GM13977 (cell line): Measurements from ENCODE around the gene MTURN.

ENCODE experiments used
- DNase-seq: peaks from one replicate; pipeline ENCODE4 v3.0.0; 2012; ENCODE audit warnings: low spot score
- CTCF ChIP-seq: IDR thresholded peaks from 2 replicates; pipeline ENCODE4 v1.5.1; 2012; ENCODE audit warnings: mild to moderate bottlenecking, control low read depth; ENCODE audit not compliant: insufficient read depth; ENCODE audit errors: extremely low read depth, missing control alignments
- in situ Hi-C: fragments of 300-500 bp; cut with MboI; formaldehyde crosslinking; loops from one replicate; pipeline ENCODE4 v1.12.0; 2022; ENCODE audit warnings: low sequenced_read_pairs, low pct_unique_long_range_greater_than_20kb, mixed read lengths, inconsistent platforms; ENCODE audit not compliant: unreplicated experiment

MTURN gene

GRCh38 chr7:30175636-30176147, 40.9 kb downstream of the MTURN start:
- DNase-seq, result no peak
- no peak for TF ChIP-seq CTCF
- in situ Hi-C loops, result no loop called here

- DNase-seq, result no peak
- in situ Hi-C loops, result no loop called here
- TF ChIP-seq CTCF, result no peak
Observed at GRCh38 chr7:30176463-30177109, 41.8 kb downstream of the MTURN start.

GRCh38 chr7:30177186-30177585, 42.4 kb downstream of the MTURN start:
- in situ Hi-C loops, result no loop called here
- TF ChIP-seq CTCF, result no peak
- DNase-seq, result no peak

DNA sequence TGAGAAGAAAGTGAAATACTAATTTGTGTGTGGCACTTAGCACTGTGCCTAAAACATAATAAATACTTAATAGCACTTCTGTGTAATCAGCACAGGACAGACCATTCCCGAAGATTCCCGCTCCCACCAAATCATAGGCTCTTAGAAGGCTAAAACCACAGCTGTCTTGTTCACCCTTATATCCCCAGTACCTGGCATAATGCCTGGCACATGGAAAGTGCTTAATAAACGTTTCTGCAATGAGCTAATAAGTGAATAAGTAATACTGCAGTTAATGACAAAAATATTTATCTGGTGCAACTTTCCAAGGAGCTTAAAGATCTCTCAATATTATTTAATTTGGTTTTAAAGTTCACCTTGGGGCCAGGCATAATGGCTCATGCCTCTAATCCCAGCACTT, 43.2 kb downstream of the MTURN start:
- in situ Hi-C loops, result no loop called here
- no peak for DNase-seq
- no peak for TF ChIP-seq CTCF

- in situ Hi-C loops, result no loop called here
- no peak for DNase-seq
- TF ChIP-seq CTCF, result no peak
Observed at GRCh38 chr7:30178748-30179436, 44.1 kb downstream of the MTURN start.

DNA sequence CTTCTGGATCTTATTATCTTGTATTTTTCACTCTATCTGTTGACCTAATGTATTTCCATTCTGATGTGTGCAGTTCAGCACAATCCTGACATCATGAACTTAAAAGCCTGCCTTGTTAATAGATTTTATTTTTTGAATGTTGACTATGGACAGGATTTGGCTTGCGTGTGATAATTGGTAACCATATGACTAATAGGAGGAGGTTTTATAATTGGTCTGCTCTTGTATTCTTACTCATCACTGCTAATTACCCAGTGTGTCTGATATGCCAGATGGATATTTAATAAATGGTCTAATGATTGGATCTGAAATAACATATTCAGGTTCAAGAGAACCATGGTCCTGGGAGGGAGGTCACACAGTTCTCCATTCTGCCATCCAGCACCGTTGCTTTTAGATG, 45.9 kb downstream of the MTURN start:
- no peak for TF ChIP-seq CTCF
- in situ Hi-C loops, result no loop called here
- DNase-seq, result no peak
